ENCODE data around the gene LRRC8C. TPM values are rescaled to one million over a fixed set of nuclear protein-coding genes. Genes with fewer than 3 reads are reported as not detected.

Gene LRRC8C
- total and polyA plus RNA-seq, 8 donors, result 0.63 to 3.5 (median 1.1) TPM

DNA sequence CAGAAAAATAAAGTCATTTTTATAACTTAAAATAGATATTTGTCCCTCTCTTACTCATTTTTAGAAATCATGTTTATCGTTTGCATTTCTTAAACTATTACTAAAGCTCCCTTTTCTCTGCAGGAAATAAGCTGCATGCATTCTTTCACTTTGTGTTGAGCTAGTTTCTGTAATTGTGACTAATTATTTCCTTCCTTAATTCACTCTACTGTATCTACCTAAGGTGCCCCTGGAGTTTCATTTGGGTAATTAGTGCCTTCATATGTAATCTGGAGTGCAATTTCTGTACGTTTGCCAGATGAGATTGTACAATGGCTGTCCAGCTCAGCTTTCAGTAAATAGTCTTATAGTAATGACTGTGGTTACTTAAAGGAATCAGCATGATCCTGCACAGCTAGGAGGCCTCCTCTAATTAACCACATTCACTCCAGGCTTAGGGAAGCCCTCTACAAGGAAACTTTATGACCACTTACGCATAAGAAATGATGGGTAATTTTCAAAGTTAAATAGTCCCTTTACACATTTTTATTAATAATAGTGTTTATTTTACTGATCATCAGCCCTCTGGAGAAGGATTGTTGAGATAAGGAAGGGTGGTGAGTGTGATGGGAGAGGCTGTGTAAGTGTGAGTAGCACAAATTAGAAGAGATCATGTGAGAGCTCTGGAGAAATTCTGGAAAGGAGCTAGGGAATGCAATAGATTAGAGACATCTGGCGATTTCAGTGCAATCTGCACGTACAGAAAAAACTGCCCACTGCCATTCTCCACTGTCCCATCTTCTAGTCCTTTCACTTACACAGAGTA, 86.8 kb downstream of the LRRC8C start:
- 67 to 72% methylated on average over 5 of the region's 5 CpGs for WGBS, 2 donors
- DNase-seq, result no peak

DNA sequence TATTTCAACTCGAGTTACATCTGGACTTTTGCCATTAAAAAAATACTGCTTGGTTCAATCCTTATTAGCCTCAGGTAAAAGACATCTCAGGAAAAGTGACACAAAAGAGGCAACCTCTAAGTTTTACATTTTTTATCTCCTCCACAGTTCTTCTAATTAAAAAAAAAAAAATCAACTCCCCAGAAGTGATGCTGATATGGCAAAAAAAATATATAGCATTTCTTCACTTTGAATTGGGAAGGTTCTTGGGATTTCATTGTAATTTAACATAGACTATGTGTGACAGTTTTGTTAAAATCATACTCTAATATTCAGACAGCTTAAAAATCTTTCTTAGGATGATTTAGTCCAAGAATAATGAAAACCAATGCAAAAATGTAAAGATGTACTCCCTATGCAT, 87.9 kb downstream of the LRRC8C start:
- DNase-seq (no peak), FAIRE-seq (no peak), ATAC-seq (no peak)
- no peak overlapping the region for H3K27ac ChIP-seq
- WGBS, 2 donors, result 62 to 83% methylated on average over 1 of the region's 1 CpG
- H3K27me3 ChIP-seq, result no peaks in the 10 kb centered on the region
- H3K36me3 ChIP-seq, result no peaks in the 10 kb centered on the region
- no peaks in the 10 kb centered on the region for H3K9me3 ChIP-seq
- H3K4me1 ChIP-seq, result peaks cover 0 to 9% (median 0%) of the 10 kb centered on the region in 3 donors
- TF ChIP-seq, protein P1, sequence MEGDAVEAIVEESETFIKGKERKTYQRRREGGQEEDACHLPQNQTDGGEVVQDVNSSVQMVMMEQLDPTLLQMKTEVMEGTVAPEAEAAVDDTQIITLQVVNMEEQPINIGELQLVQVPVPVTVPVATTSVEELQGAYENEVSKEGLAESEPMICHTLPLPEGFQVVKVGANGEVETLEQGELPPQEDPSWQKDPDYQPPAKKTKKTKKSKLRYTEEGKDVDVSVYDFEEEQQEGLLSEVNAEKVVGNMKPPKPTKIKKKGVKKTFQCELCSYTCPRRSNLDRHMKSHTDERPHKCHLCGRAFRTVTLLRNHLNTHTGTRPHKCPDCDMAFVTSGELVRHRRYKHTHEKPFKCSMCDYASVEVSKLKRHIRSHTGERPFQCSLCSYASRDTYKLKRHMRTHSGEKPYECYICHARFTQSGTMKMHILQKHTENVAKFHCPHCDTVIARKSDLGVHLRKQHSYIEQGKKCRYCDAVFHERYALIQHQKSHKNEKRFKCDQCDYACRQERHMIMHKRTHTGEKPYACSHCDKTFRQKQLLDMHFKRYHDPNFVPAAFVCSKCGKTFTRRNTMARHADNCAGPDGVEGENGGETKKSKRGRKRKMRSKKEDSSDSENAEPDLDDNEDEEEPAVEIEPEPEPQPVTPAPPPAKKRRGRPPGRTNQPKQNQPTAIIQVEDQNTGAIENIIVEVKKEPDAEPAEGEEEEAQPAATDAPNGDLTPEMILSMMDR (IDR thresholded peaks at IDR 0.05), result no peak
- intact Hi-C loops (cut with DNase I), result no loop called here
- H3K4me3 ChIP-seq, result no peak overlapping the region

More for the DNA sequence above, 86.8 kb downstream of the LRRC8C start:
- no peaks in the 10 kb centered on the region for H3K36me3 ChIP-seq
- TF ChIP-seq, protein P1 (IDR thresholded peaks at IDR 0.05), result no peak
- H3K4me3 ChIP-seq, result no peak overlapping the region
- H3K9me3 ChIP-seq, result no peaks in the 10 kb centered on the region
- FAIRE-seq (no peak), ATAC-seq (no peak)
- H3K4me1 ChIP-seq, result peaks cover 0 to 9% (median 0%) of the 10 kb centered on the region in 3 donors
- H3K27me3 ChIP-seq, result no peaks in the 10 kb centered on the region
- H3K27ac ChIP-seq, result no peak overlapping the region
- intact Hi-C loops (cut with DNase I), result no loop called here

DNA sequence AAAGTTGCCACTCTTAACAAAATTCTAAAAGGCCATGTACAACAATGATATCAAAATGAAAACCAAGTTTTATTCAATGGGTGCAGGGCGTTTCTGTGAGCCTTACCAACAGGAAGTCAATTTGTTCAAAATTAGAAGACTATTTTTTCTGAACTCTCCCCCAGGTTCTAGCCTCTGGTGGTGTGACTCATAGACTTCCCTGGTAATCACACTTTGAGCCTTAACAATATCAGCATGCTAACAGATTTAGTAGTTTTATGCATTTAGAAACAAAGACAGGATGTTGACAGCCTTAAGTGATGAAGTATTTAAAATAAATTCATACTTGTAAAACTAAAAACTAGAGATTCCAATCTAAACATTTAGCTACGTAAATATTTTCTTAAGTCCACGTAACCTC, 88.4 kb downstream of the LRRC8C start:
- WGBS, 2 donors, result 72 to 73% methylated on average over 3 of the region's 3 CpGs
- Histone ChIP-seq H3K36me3 (no peaks in the 10 kb centered on the region), H3K4me3 (no peak overlapping the region), H3K4me1 (peaks cover 0 to 9% (median 0%) of the 10 kb centered on the region in 3 donors), H3K9me3 (no peaks in the 10 kb centered on the region), H3K27me3 (no peaks in the 10 kb centered on the region), H3K27ac (no peak overlapping the region)
- intact Hi-C loops (cut with DNase I), result no loop called here
- DNase-seq, result no peak
- TF ChIP-seq, protein P1 (IDR thresholded peaks at IDR 0.05), result no peak
- FAIRE-seq, result no peak
- no peak for ATAC-seq

DNA sequence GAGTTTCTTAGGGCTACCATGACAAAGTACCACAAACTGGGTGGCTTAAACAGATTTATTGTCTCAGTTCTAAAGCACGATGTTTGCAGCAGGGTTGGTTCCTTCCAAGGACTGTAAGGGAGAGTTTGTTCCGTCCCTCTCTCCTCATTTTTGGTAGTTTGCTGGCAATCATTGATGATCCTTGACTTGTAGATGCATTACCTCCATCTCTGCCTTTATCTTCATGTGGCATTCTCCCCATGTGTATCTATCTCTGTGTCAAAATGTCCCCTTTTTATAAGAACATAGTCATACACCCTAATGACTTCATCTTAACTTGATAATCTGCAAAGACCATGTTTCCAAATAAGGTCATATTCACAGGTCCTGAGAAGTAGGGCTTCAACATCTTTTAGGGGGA, 90.2 kb downstream of the LRRC8C start:
- H3K27ac ChIP-seq, result no peak overlapping the region
- WGBS, 2 donors, result 77 to 85% methylated on average over 2 of the region's 2 CpGs

More for the DNA sequence above, 90.2 kb downstream of the LRRC8C start:
- Histone ChIP-seq H3K36me3 (no peaks in the 10 kb centered on the region), H3K27me3 (no peaks in the 10 kb centered on the region), H3K4me1 (peaks cover 0 to 9% (median 0%) of the 10 kb centered on the region in 3 donors), H3K4me3 (no peak overlapping the region), H3K9me3 (no peaks in the 10 kb centered on the region)
- no peak for ATAC-seq
- no peak for DNase-seq
- TF ChIP-seq, protein P1 (IDR thresholded peaks at IDR 0.05), result no peak
- intact Hi-C loops (cut with DNase I), result no loop called here
- no peak for FAIRE-seq
